Mesenchymal stem cell (in vitro differentiated cells and primary cell): ENCODE results near the gene FKBP11.

Experiments used
- DNase-seq: peaks from one replicate; pipeline ENCODE4 v3.0.0-alpha.2; 2013
- H2AFZ ChIP-seq: one replicate; pipeline ENCODE4 v1.6.1; 2013; ENCODE audit warnings: low read depth, mild to moderate bottlenecking, control low read depth, inconsistent platforms, low read length, moderate library complexity
- H2AK5ac ChIP-seq: 2 replicates; pipeline ENCODE4 v1.6.1; 2013; ENCODE audit warnings: low read length, moderate library complexity, mild to moderate bottlenecking, inconsistent platforms; ENCODE audit not compliant: severe bottlenecking
- H2BK120ac ChIP-seq: one replicate; pipeline ENCODE4 v1.6.1; 2013; ENCODE audit warnings: low read depth, mild to moderate bottlenecking, inconsistent platforms, low read length, moderate library complexity
- H2BK12ac ChIP-seq, 2 experiments: one replicate each; pipeline ENCODE4 v1.6.1; 2013; ENCODE audit warnings: inconsistent platforms in 2 of 2, low read length in 2 of 2, mild to moderate bottlenecking in 2 of 2, moderate library complexity in 2 of 2, control low read depth in 1 of 2
- H2BK15ac ChIP-seq: one replicate; pipeline ENCODE4 v1.6.1; 2013; ENCODE audit warnings: mild to moderate bottlenecking, low read depth, inconsistent platforms; ENCODE audit not compliant: poor library complexity, severe bottlenecking
- H2BK5ac ChIP-seq: 2 replicates; pipeline ENCODE4 v1.6.1; 2013; ENCODE audit warnings: low read depth, mild to moderate bottlenecking, low read length, control low read depth, inconsistent platforms; ENCODE audit not compliant: poor library complexity, severe bottlenecking
- H3K14ac ChIP-seq, 2 experiments: one replicate each; pipeline ENCODE4 v1.6.1; 2013; ENCODE audit warnings: inconsistent platforms in 2 of 2, low read length in 2 of 2, control low read depth in 1 of 2, mild to moderate bottlenecking in 1 of 2, moderate library complexity in 1 of 2
- H3K18ac ChIP-seq, 2 experiments: one replicate each; pipeline ENCODE4 v1.6.1; 2013; ENCODE audit warnings: inconsistent platforms in 2 of 2, low read length in 2 of 2, control low read depth in 1 of 2, low read depth in 1 of 2, mild to moderate bottlenecking in 1 of 2
- H3K23ac ChIP-seq, 2 experiments: one replicate each; pipeline ENCODE4 v1.6.1; 2013; ENCODE audit warnings: inconsistent platforms in 2 of 2, low read length in 2 of 2, mild to moderate bottlenecking in 2 of 2, moderate library complexity in 2 of 2, control low read depth in 1 of 2
- H3K27ac ChIP-seq: 2 replicates; pipeline ENCODE4 v1.5.1; 2013; ENCODE audit warnings: mild to moderate bottlenecking, moderate library complexity, low read length, control low read depth, inconsistent platforms; ENCODE audit not compliant: poor library complexity, severe bottlenecking
- H3K27me3 ChIP-seq, 2 experiments: 2 replicates each; pipeline versions ENCODE4 v1.6.1 to v1.7.0; 2013; ENCODE audit warnings: low read length in 2 of 2, mild to moderate bottlenecking in 2 of 2, moderate library complexity in 2 of 2, control low read depth in 1 of 2, inconsistent platforms in 1 of 2; ENCODE audit not compliant: control insufficient read depth in 1 of 2, insufficient read depth in 1 of 2
- H3K36me3 ChIP-seq, 2 experiments: 2 replicates each; pipeline versions ENCODE4 v1.6.1 to v1.7.0; 2013; ENCODE audit warnings: low read length in 2 of 2, control low read depth in 1 of 2, inconsistent platforms in 1 of 2, low read depth in 1 of 2, mild to moderate bottlenecking in 1 of 2; ENCODE audit not compliant: insufficient read depth in 2 of 2, control insufficient read depth in 1 of 2
- H3K4ac ChIP-seq, 2 experiments: one replicate each; pipeline ENCODE4 v1.6.1; 2013; ENCODE audit warnings: inconsistent platforms in 2 of 2, low read length in 2 of 2, mild to moderate bottlenecking in 2 of 2, moderate library complexity in 2 of 2, control low read depth in 1 of 2, low read depth in 1 of 2
- H3K4me1 ChIP-seq: 2 replicates; pipeline ENCODE4 v1.6.1; 2013; ENCODE audit warnings: low read depth, low read length, control low read depth; ENCODE audit not compliant: control insufficient read depth, insufficient read depth
- H3K4me2 ChIP-seq: 2 replicates; pipeline ENCODE4 v1.6.1; 2013; ENCODE audit warnings: low read length, mild to moderate bottlenecking, inconsistent platforms; ENCODE audit not compliant: poor library complexity, severe bottlenecking
- H3K4me3 ChIP-seq, 2 experiments: 2 replicates each; pipeline versions ENCODE4 v1.5.1 to v1.7.0; 2013; ENCODE audit warnings: low read length in 2 of 2, mild to moderate bottlenecking in 2 of 2, control low read depth in 1 of 2, low read depth in 1 of 2; ENCODE audit not compliant: insufficient read depth in 1 of 2
- H3K79me1 ChIP-seq: replicated peaks from 2 replicates; pipeline ENCODE4 v1.6.1; 2013; ENCODE audit warnings: mild to moderate bottlenecking, control low read depth, low read length, inconsistent platforms; ENCODE audit not compliant: poor library complexity, severe bottlenecking
- H3K9ac ChIP-seq: 2 replicates; pipeline ENCODE4 v1.7.0; 2013; ENCODE audit warnings: mild to moderate bottlenecking, low read length, moderate library complexity
- H3K9me3 ChIP-seq: 2 replicates; pipeline ENCODE4 v1.7.0; 2013; ENCODE audit warnings: mild to moderate bottlenecking, low read length; ENCODE audit not compliant: control insufficient read depth
- H4K8ac ChIP-seq: one replicate; pipeline ENCODE4 v1.6.1; 2013; ENCODE audit warnings: inconsistent platforms, mild to moderate bottlenecking, low read length, moderate library complexity
- H4K91ac ChIP-seq: one replicate; pipeline ENCODE4 v1.6.1; 2013; ENCODE audit warnings: mild to moderate bottlenecking, low read length, inconsistent platforms
- WGBS: methylation state at CpG from one replicate; pipeline ENCODE4 v1.1.7; 2013; ENCODE audit warnings: mixed read lengths; 5-methylcytosine and 5-hydroxymethylcytosine counted together

The FKBP11 gene

DNA sequence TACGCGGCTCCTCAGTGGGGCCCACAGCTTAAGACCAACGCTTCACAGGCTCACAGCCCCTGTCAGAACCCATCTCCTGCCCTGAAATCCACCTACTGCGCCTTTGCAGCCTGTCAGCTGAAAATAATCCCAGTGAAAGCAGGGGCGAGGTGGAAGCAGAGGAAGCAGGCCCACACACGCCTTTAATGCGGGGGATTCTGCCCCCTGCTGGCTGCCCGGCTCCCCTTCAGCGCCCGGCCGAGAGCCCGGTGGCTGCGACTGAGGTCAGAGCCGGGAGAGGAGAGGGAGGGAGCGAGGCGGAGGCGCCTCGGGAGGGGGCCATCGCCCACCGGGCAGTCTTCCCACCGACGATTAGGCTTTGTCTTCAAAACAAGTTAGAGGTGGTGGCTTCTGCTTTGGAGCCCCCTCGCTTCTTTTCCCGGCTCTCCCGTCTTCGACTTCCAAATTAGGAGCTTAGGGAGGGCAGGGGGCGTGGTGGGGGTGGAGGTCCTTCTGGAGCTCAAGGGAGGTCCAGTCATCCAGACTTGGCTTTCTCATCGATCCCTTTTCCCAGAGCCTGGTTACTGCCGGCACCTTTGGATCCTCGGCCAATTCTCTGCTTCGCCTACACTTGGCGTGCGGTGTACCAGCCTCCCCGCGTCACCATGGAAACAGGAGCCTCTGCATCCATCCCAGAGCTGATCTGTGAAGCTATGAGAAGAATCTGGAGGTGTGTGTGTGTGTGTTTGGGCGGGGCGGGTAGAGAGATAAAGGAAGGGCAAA is 34.5 kb downstream of the FKBP11 start:
- Histone ChIP-seq H2BK12ac (no peak overlapping the region), H3K27ac (no peak overlapping the region), H3K14ac (no peak overlapping the region), H2AFZ (peak overlapping the region; percentile 65), H3K4me3 (peak overlapping the region in 1 of 2 experiments; percentile 67), H2BK15ac (no peak overlapping the region), H2BK120ac (no peak overlapping the region), H4K91ac (no peak overlapping the region), H2BK5ac (no peak overlapping the region), H3K18ac (no peak overlapping the region), H3K9me3 (no peaks in the 10 kb centered on the region), H3K4me2 (peak overlapping the region; percentile 80), H4K8ac (peak overlapping the region; percentile 45), H3K27me3 (peaks cover 0 to 10% of the 10 kb centered on the region in 2 experiments), H3K4me1 (peaks cover 5% of the 10 kb centered on the region), H3K23ac (no peak overlapping the region), H3K4ac (no peak overlapping the region), H3K79me1 (no peaks in the 10 kb centered on the region), H3K36me3 (no peaks in the 10 kb centered on the region), H3K9ac (peak overlapping the region; percentile 84), H2AK5ac (no peak overlapping the region)
- peak; percentile 77 for DNase-seq
- WGBS: 3% methylated on average over 34 of the region's 37 CpGs

DNA sequence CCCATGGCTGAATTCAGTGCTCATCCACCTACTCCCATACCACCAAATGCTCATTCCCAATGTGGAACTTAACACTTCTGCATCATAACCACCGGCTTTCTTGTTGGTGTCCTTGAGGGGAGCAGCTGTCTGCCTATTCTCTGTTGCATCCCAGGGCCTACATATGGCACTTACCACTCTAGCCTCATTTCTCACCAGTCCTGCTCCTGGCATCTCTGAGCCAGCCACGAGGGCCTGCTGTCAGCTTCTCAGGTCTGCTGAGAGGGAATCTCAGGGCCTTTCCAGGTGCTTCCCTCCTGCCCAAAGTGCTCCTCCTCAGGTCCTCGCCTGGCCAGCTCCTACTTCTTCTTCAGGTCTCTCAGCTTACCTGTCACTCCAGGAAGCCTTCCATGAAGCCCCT is 35.6 kb downstream of the FKBP11 start:
- H3K27ac ChIP-seq: no peak overlapping the region
- H4K91ac ChIP-seq: no peak overlapping the region
- H3K23ac ChIP-seq: no peak overlapping the region
- H2BK12ac ChIP-seq: no peak overlapping the region
- H3K27me3 ChIP-seq: peaks cover 0 to 10% of the 10 kb centered on the region in 2 experiments
- H2AFZ ChIP-seq: no peak overlapping the region
- H3K18ac ChIP-seq: no peak overlapping the region
- no peak overlapping the region for H3K4me2 ChIP-seq
- no peak overlapping the region for H3K9ac ChIP-seq
- H3K9me3 ChIP-seq: no peaks in the 10 kb centered on the region
- H2BK15ac ChIP-seq: no peak overlapping the region
- H2BK120ac ChIP-seq: no peak overlapping the region
- no peak for DNase-seq
- WGBS: 75% methylated on average over 3 of the region's 3 CpGs
- H2AK5ac ChIP-seq: no peak overlapping the region
- H4K8ac ChIP-seq: peak overlapping the region; percentile 28
- no peak overlapping the region for H3K14ac ChIP-seq
- H3K36me3 ChIP-seq: no peaks in the 10 kb centered on the region
- H3K79me1 ChIP-seq: no peaks in the 10 kb centered on the region
- H3K4me1 ChIP-seq: peaks cover 5% of the 10 kb centered on the region
- H2BK5ac ChIP-seq: no peak overlapping the region
- no peak overlapping the region for H3K4ac ChIP-seq
- H3K4me3 ChIP-seq: no peak overlapping the region

DNA sequence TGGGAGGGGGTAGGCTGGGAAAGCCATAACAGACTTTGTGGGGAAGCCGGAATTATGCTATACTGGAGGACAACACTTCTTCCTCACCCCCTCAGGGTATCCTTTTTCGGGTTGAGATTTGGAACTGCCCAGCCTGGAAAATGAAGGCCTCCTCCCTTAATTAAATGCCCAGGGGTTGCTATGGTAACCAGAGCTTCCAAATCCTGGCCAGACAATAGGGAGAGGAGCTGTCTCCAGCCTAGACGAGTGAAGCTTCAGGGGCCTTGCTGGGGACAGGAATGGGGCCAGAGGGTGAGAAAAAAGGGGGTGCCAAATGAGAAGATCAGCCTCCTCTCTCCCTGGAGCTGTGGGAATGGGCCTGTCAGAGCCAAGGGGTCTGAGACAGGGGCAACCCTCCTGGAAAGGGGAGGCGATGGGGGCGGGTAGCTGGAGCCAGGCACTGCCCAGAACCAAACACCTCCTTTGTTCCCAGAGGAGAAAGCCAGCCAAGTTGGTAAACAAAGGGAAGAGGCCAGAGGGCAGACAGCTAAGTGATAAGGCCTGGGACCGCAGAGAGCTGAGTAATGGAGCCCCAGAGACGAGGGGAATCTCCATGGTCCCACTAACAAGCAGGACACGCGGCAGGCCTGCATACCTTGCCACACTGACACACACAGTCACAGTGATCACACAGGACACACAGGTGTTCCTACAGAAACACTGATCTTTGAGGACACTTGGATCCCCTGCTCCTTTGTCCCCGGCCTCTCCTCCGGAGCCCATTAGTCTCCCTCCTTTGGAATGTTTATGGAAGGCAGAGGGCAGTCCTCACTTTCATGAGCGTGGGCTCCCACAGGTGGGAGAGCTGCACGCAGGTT is 41.8 kb downstream of the FKBP11 start:
- H3K9ac ChIP-seq: no peak overlapping the region
- H3K4me1 ChIP-seq: peaks cover 8% of the 10 kb centered on the region
- H4K8ac ChIP-seq: peak overlapping the region; percentile 45
- no peak overlapping the region for H3K23ac ChIP-seq
- H2BK120ac ChIP-seq: peak overlapping the region; percentile 86
- no peak overlapping the region for H2BK15ac ChIP-seq
- peak overlapping the region; percentile 67 for H2AFZ ChIP-seq
- no peaks in the 10 kb centered on the region for H3K9me3 ChIP-seq
- DNase-seq: peak; percentile 60
- H2AK5ac ChIP-seq: no peak overlapping the region
- no peak overlapping the region for H2BK5ac ChIP-seq
- H3K4me2 ChIP-seq: no peak overlapping the region
- 55% methylated on average over 12 of the region's 13 CpGs for WGBS
- no peak overlapping the region for H3K27ac ChIP-seq
- H3K14ac ChIP-seq: peak overlapping the region in 1 of 2 experiments; percentile 86
- peak overlapping the region; percentile 72 to 90 for H3K18ac ChIP-seq
- H2BK12ac ChIP-seq: peak overlapping the region; percentile 80 to 98
- H3K79me1 ChIP-seq: no peaks in the 10 kb centered on the region
- no peaks in the 10 kb centered on the region for H3K36me3 ChIP-seq
- H3K27me3 ChIP-seq: peaks cover 35 to 54% of the 10 kb centered on the region in 2 experiments
- H3K4ac ChIP-seq: peak overlapping the region in 1 of 2 experiments; percentile 84
- peak overlapping the region; percentile 65 for H4K91ac ChIP-seq
- H3K4me3 ChIP-seq: no peak overlapping the region

DNA sequence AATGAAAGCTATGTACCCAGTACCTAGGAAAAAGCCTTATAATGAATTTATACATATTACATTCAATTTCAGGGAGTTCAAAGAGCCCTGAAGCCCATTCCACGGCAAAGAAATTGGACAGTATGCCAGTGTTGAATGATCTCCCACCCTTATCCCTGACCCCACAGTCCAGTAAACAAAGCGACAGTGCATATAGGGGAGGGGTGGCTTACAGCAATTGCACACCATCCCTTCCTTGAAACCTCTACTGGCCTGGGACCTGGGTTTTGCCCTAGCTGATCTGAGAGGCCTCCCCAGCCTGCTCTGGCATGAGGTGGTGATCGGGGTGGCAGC is 42.4 kb downstream of the FKBP11 start:
- peak; percentile 34 for DNase-seq

More for the DNA sequence above, 42.4 kb downstream of the FKBP11 start:
- no peak overlapping the region for H2BK15ac ChIP-seq
- no peak overlapping the region for H3K4me3 ChIP-seq
- H4K8ac ChIP-seq: peak overlapping the region; percentile 32
- H3K79me1 ChIP-seq: no peaks in the 10 kb centered on the region
- peak overlapping the region in 1 of 2 experiments; percentile 86 for H3K14ac ChIP-seq
- H2AK5ac ChIP-seq: no peak overlapping the region
- H3K36me3 ChIP-seq: no peaks in the 10 kb centered on the region
- H2BK120ac ChIP-seq: peak overlapping the region; percentile 86
- H2BK12ac ChIP-seq: peak overlapping the region; percentile 72 to 98
- H3K9ac ChIP-seq: no peak overlapping the region
- peak overlapping the region; percentile 65 for H4K91ac ChIP-seq
- no peaks in the 10 kb centered on the region for H3K9me3 ChIP-seq
- 82% methylated on average over 1 of the region's 3 CpGs for WGBS
- H3K23ac ChIP-seq: no peak overlapping the region
- H2AFZ ChIP-seq: peak overlapping the region; percentile 67
- no peak overlapping the region for H3K27ac ChIP-seq
- H3K18ac ChIP-seq: peak overlapping the region; percentile 72 to 90
- peak overlapping the region in 1 of 2 experiments; percentile 84 for H3K4ac ChIP-seq
- H3K27me3 ChIP-seq: peaks cover 35 to 55% of the 10 kb centered on the region in 2 experiments
- H3K4me1 ChIP-seq: peaks cover 8% of the 10 kb centered on the region
- H2BK5ac ChIP-seq: no peak overlapping the region
- no peak overlapping the region for H3K4me2 ChIP-seq
